Astrocyte of the hippocampus (primary cell): ENCODE measurements around the gene BRME1.

Experiments
- DNase-seq: peaks from one replicate; pipeline ENCODE4 v3.0.0; 2011; ENCODE audit warnings: low read depth, low spot score

BRME1 gene

GRCh38 chr19:13905634-13906520, at the start of gene BRME1, which contains the start of gene CC2D1A:
Gene BRME1 (minus strand): TSS chr19:13906117. CDS start chr19:13904892, 1,225 bp downstream.
Gene CC2D1A (plus strand): TSS chr19:13906201. CDS start chr19:13906442, 241 bp downstream.
- DNase-seq: peak; percentile 94

GRCh38 chr19:13954185-13954584, 48.3 kb upstream of the BRME1 start:
- no peak for DNase-seq

GRCh38 chr19:13952931-13953531, 47.1 kb upstream of the BRME1 start:
- DNase-seq: peak; percentile 65

- DNase-seq: peak; percentile 100
These were observed 46.4 kb upstream of the BRME1 start, which contains the start of gene DCAF15 for GRCh38 chr19:13952154-13952930. Gene DCAF15 (plus strand): TSS chr19:13952509. CDS start chr19:13952513, 4 bp downstream.

GRCh38 chr19:13951799-13952153, 45.9 kb upstream of the BRME1 start:
- no peak for DNase-seq

GRCh38 chr19:13951043-13951442, 45.1 kb upstream of the BRME1 start:
- no peak for DNase-seq

- no peak for DNase-seq
These were observed 40.5 kb upstream of the BRME1 start for GRCh38 chr19:13946414-13946813.

GRCh38 chr19:13942023-13942684, 36.2 kb upstream of the BRME1 start:
- no peak for DNase-seq

- peak; percentile 93 for DNase-seq
These were observed 32.6 kb upstream of the BRME1 start, which contains the start of gene PODNL1 for GRCh38 chr19:13938301-13939064. Gene PODNL1 (minus strand): TSS chr19:13938417. CDS start chr19:13938181, 236 bp downstream.

GRCh38 chr19:13937479-13938300, 31.8 kb upstream of the BRME1 start:
- DNase-seq: peak; percentile 62

- peak; percentile 73 for DNase-seq
These were observed 30.0 kb upstream of the BRME1 start for GRCh38 chr19:13935765-13936510.

- no peak for DNase-seq
These were observed 28.8 kb upstream of the BRME1 start for GRCh38 chr19:13934785-13935109.

- no peak for DNase-seq
These were observed 27.0 kb upstream of the BRME1 start for GRCh38 chr19:13932911-13933393.

- no peak for DNase-seq
These were observed 26.3 kb upstream of the BRME1 start for GRCh38 chr19:13932149-13932637.

GRCh38 chr19:13931391-13932148, 25.7 kb upstream of the BRME1 start:
- DNase-seq: no peak

GRCh38 chr19:13930402-13930801, 24.5 kb upstream of the BRME1 start:
- no peak for DNase-seq

GRCh38 chr19:13929956-13930355, 24.0 kb upstream of the BRME1 start:
- no peak for DNase-seq

GRCh38 chr19:13929340-13929739, 23.4 kb upstream of the BRME1 start:
- DNase-seq: no peak
